Activated B cell treated with CpG ODN at 0.5 μM for 24 hours (primary cell): Measurements from ENCODE around the gene SAP30. TPM values are rescaled to one million over a fixed set of nuclear protein-coding genes. Genes with fewer than 3 reads are reported as not detected.

Experiments used
- ATAC-seq: fragments of 200-7000 bp; cut with Tn5 transposase; one replicate; pipeline ENCODE4 v1.10.0; 2021; ENCODE audit warnings: low read depth, mild to moderate bottlenecking, moderate library complexity
- CTCF ChIA-PET: fragments of 350-600 bp; sonication (Branson Sonifier 250); formaldehyde crosslinking; loops from one replicate; lab custom pipeline; 2021; ENCODE audit warnings: antibody characterized with exemption; lab: Charles Lee
- POLR2A ChIA-PET: fragments of 350-600 bp; sonication (Branson Sonifier 250); formaldehyde crosslinking; loops from one replicate; lab custom pipeline; 2021; ENCODE audit warnings: antibody characterized with exemption; lab: Charles Lee
- DNase-seq: peaks from one replicate; pipeline ENCODE4 v3.0.0; 2022
- H3K27ac Mint-ChIP-seq: one replicate; pipeline ENCODE4 v1.8.0; 2020; ENCODE audit warnings: mixed read lengths
- H3K27me3 Mint-ChIP-seq: one replicate; pipeline ENCODE4 v1.8.0; 2021; ENCODE audit warnings: mixed read lengths
- H3K36me3 Mint-ChIP-seq: one replicate; pipeline ENCODE4 v1.8.0; 2021; ENCODE audit warnings: low read depth, mixed read lengths
- H3K4me1 Mint-ChIP-seq: one replicate; pipeline ENCODE4 v1.8.0; 2021; ENCODE audit warnings: mixed read lengths
- H3K4me3 Mint-ChIP-seq: one replicate; pipeline ENCODE4 v1.8.0; 2020; ENCODE audit warnings: mild to moderate bottlenecking, mixed read lengths
- H3K9me3 Mint-ChIP-seq: one replicate; pipeline ENCODE4 v1.8.0; 2020; ENCODE audit warnings: mixed read lengths
- intact Hi-C: fragments of 100-400 bp; cut with micrococcal nuclease; formaldehyde crosslinking; loops from one replicate; pipeline ENCODE4 v1.15.1; 2024
- total RNA-seq: library from RNA; stranded (reverse); gene quantifications from 2 replicates; pipeline ENCODE4 v1.2.3, GENCODE V29; 2022
- TF ChIP-seq, protein P1 (sequence below): fragments of 200-600 bp; IDR thresholded peaks from one replicate; pipeline ENCODE4 v1.8.0; 2022; ENCODE audit warnings: antibody characterized with exemption, mild to moderate bottlenecking

Gene SAP30
- total RNA-seq, 1 donor from 2014 or later = 2.1 TPM

DNA sequence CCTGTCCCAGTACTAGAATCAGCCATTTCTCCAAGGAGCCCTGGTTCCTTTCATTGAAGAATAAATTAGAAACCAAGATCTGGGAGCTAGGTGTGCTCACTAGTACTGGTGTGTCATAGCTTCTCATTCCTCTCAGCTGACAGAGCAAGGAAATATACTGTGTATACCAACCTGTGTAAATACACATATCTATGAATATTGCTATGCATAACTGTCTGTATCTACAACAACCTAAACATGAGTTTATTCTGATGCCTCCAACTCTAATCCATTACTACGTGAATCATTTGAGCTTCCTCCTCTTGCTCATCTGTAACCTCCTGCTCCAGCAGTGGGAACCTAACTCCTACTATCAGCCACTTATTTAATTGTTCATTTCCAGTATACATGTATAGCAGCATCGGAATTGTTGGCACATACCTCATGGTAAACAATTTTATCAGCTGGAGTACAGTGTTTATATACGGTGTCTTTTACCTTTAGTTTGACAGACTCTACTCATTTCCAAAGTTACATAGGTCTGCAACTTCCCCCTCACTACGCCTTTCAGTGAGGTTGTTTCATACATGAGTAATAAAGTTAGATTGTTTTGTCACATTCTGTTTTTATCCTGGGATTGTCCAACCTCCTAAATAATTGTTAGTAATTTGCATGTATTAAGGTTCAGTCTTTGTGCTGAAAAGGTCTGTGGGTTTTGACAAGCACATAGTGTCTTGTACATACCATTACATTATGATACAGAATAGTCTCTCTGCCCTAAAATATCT is 35.3 kb downstream of the SAP30 start:
- POLR2A ChIA-PET = no interaction called here
- no peak overlapping the region for H3K27ac Mint-ChIP-seq

DNA sequence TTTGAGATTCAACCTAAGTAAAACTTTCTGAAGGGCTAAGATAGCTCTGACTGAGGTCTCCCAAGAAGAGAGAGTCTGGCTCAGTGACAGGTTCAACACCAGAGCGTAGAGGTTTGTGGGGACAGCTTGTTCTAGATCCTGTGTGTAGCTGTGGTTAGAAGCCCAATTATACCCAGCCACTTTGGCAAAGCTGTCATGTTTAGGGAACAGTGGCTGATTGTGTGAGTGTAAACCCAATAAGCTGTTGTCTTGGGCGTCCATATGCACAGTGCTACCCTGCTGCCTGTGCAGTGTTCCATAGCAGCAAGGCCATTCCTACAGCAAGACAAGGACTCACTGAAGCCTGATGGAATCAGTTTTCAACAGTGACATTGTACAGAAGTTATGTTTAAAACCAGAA is 39.3 kb downstream of the SAP30 start:
- ATAC-seq = no peak
- no peak for DNase-seq
- Mint-ChIP-seq H3K36me3 (no peaks in the 10 kb centered on the region), H3K27me3 (no peaks in the 10 kb centered on the region), H3K4me1 (no peaks in the 10 kb centered on the region), H3K4me3 (no peak overlapping the region), H3K27ac (no peak overlapping the region), H3K9me3 (no peaks in the 10 kb centered on the region)
- TF ChIP-seq, protein P1, sequence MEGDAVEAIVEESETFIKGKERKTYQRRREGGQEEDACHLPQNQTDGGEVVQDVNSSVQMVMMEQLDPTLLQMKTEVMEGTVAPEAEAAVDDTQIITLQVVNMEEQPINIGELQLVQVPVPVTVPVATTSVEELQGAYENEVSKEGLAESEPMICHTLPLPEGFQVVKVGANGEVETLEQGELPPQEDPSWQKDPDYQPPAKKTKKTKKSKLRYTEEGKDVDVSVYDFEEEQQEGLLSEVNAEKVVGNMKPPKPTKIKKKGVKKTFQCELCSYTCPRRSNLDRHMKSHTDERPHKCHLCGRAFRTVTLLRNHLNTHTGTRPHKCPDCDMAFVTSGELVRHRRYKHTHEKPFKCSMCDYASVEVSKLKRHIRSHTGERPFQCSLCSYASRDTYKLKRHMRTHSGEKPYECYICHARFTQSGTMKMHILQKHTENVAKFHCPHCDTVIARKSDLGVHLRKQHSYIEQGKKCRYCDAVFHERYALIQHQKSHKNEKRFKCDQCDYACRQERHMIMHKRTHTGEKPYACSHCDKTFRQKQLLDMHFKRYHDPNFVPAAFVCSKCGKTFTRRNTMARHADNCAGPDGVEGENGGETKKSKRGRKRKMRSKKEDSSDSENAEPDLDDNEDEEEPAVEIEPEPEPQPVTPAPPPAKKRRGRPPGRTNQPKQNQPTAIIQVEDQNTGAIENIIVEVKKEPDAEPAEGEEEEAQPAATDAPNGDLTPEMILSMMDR = no peak
- intact Hi-C loops = no loop called here
- ChIA-PET CTCF (interaction anchor here (1.2 kb wide), 1 partner anchor 25 kb away, joined by 3 read pairs; no protein-coding TSS in a partner anchor), POLR2A (no interaction called here)

More for the DNA sequence above, 35.3 kb downstream of the SAP30 start:
- Mint-ChIP-seq H3K4me3 (no peak overlapping the region), H3K9me3 (no peaks in the 10 kb centered on the region), H3K4me1 (no peaks in the 10 kb centered on the region), H3K27me3 (no peaks in the 10 kb centered on the region), H3K36me3 (no peaks in the 10 kb centered on the region)
- ATAC-seq (no peak), DNase-seq (no peak)
- TF ChIP-seq, protein P1 = no peak
- intact Hi-C loops = no loop called here
- CTCF ChIA-PET = no interaction called here

DNA sequence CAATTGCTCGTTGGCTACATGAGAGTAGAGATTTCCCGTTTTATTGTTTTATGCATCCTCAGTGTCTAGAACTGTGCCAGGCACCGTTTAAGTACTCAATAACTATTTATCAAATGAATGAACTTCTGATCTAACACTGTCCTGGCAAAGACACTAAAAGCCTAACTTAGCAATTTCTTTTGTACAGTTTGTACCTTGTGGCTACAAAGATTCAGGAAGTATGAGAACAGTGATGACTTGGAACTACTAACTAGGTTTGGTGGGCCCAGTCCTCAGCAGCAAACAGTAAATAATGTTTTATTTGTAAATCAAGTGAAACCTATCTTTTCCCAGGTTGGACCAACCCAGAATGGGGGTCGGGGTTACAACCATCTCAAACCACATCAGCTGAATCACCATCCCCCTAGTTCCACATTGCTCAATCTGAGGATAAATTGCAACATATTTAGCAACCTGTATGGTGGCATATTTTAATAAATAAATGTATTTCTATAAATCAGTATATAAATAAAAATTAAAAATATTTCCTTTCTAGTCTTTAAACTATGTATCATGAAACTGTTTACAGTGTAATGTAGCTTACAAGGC is 40.4 kb downstream of the SAP30 start:
- CTCF ChIA-PET = interaction anchor here (0.8 to 11.4 kb wide), 4 partner anchors 11 to 113 kb away, joined by 3 to 139 read pairs (median 5); no protein-coding TSS in a partner anchor
- Mint-ChIP-seq H3K36me3 (no peaks in the 10 kb centered on the region), H3K27me3 (no peaks in the 10 kb centered on the region), H3K4me1 (no peaks in the 10 kb centered on the region), H3K27ac (no peak overlapping the region), H3K9me3 (no peaks in the 10 kb centered on the region), H3K4me3 (no peak overlapping the region)
- intact Hi-C loops = no loop called here
- ATAC-seq = no peak
- TF ChIP-seq, protein P1 = no peak
- DNase-seq = no peak
- POLR2A ChIA-PET = no interaction called here

DNA sequence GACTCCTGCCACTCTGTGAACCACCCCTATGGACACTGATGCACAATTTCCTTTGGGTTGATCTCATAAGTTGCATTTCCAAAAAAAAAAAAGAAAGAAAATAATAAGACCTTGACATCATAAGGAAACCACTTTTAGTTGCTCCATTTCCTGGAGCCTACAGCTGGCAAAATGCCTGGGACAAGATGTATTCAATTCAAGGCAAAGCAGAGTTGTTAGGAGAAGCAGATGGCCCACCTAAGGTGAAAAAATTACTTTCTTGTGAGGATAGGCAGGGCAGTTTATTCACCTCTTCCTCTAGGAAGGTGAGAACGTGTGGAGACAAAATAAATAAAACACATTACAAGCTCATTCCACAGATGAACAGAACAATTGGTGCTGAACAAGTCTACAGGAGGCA is 42.3 kb downstream of the SAP30 start:
- ATAC-seq (no peak), DNase-seq (no peak)
- ChIA-PET POLR2A (interaction anchor here (0.6 to 0.7 kb wide), 2 partner anchors 83 to 383 kb away, joined by 3 to 8 read pairs; no protein-coding TSS in a partner anchor), CTCF (interaction anchor here (1.1 to 11.4 kb wide), 4 partner anchors 9 to 242 kb away, joined by 3 to 139 read pairs (median 5); no protein-coding TSS in a partner anchor)
- Mint-ChIP-seq H3K4me3 (no peak overlapping the region), H3K36me3 (no peaks in the 10 kb centered on the region), H3K27me3 (no peaks in the 10 kb centered on the region), H3K9me3 (no peaks in the 10 kb centered on the region), H3K27ac (no peak overlapping the region), H3K4me1 (no peaks in the 10 kb centered on the region)
- TF ChIP-seq, protein P1 = no peak
- intact Hi-C loops = no loop called here

DNA sequence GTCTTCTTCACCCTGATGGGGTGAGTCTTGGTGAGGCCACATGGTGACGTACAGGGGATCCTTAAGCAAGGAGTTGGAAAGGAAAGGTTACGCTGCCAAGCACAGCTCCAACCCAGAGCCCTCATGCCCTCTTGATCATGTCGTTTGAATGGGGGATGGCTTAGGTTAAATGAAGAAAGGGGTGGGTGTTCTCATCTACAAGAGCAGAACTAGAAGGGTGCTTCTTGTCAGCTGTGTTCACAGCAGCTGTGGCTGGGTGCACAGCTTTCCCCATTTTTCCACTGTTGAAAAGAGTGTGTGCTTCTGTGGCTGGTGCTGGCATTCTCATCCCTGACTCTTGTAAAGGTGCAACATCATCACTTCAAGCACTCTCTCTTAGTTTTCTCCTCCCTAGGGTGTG is 43.7 kb downstream of the SAP30 start:
- DNase-seq (no peak), ATAC-seq (no peak)
- intact Hi-C loops = no loop called here
- Mint-ChIP-seq H3K9me3 (no peaks in the 10 kb centered on the region), H3K4me1 (peaks cover 3% of the 10 kb centered on the region), H3K27ac (no peak overlapping the region), H3K27me3 (no peaks in the 10 kb centered on the region), H3K36me3 (no peaks in the 10 kb centered on the region), H3K4me3 (no peak overlapping the region)
- ChIA-PET POLR2A (no interaction called here), CTCF (interaction anchor here (2.6 to 11.4 kb wide), 2 partner anchors 95 to 401 kb away, joined by 15 to 139 read pairs; no protein-coding TSS in a partner anchor)
- TF ChIP-seq, protein P1 = no peak
